Natural killer cell treated with Interleukin-12 subunit alpha and Interleukin-12 subunit beta and Interleukin-15 and Interleukin-18, amount 100 ng/mL, for 72 hours (primary cell): Measurements from ENCODE around the gene B3GALT6. TPM values are rescaled to one million over a fixed set of nuclear protein-coding genes. Genes with fewer than 3 reads are reported as not detected.

Source experiments
- ATAC-seq, 2 donors: fragments of 150-1000 bp; cut with Tn5 transposase in 1 of 2; sonication (Bioruptor Pico), chemical (Tn5 transposase) in 1 of 2; 2 replicates each; pipeline ENCODE4 v1.10.0; 2021
- DNase-seq: peaks from one replicate; pipeline ENCODE4 v3.0.0; 2022; ENCODE audit warnings: low spot score
- H3K27ac Mint-ChIP-seq, 2 donors: 1 replicate in 1 of 2; 2 replicates in 1 of 2; pipeline ENCODE4 v1.8.0; 2022; ENCODE audit warnings: mixed read lengths in 2 of 2, mild to moderate bottlenecking in 1 of 2, moderate library complexity in 1 of 2
- H3K27me3 Mint-ChIP-seq, 2 donors: 1 replicate in 1 of 2; 2 replicates in 1 of 2; pipeline ENCODE4 v1.8.0; 2022; ENCODE audit warnings: mixed read lengths in 2 of 2
- H3K36me3 Mint-ChIP-seq: one replicate; pipeline ENCODE4 v1.8.0; 2022; ENCODE audit warnings: mixed read lengths
- H3K4me1 Mint-ChIP-seq, 2 donors: 1 replicate in 1 of 2; 2 replicates in 1 of 2; pipeline ENCODE4 v1.8.0; 2022; ENCODE audit warnings: low read depth in 2 of 2, mixed read lengths in 2 of 2, mild to moderate bottlenecking in 1 of 2
- H3K4me3 Mint-ChIP-seq: one replicate; pipeline ENCODE4 v1.8.0; 2022; ENCODE audit warnings: mixed read lengths
- H3K9me3 Mint-ChIP-seq: 2 replicates; pipeline ENCODE4 v1.8.0; 2022; ENCODE audit warnings: mixed read lengths
- total RNA-seq, 2 donors: library from RNA; stranded (reverse); gene quantifications; one replicate each; pipeline ENCODE4 v1.2.3, GENCODE V29; 2022

Gene B3GALT6
- total RNA-seq, 2 donors from 2014 or later, result 23.8 to 28.1 TPM

- peak; percentile 79 for DNase-seq
- no peaks in the 10 kb centered on the region for H3K36me3 Mint-ChIP-seq
- no peaks in the 10 kb centered on the region for H3K27me3 Mint-ChIP-seq
- peak overlapping the region; percentile 62 for H3K4me3 Mint-ChIP-seq
- peak in 1 of 2 donors; percentile 57 for ATAC-seq
- no peaks in the 10 kb centered on the region for H3K9me3 Mint-ChIP-seq
- H3K27ac Mint-ChIP-seq, result peak overlapping the region; percentile 73 to 97
- peaks cover 34 to 37% of the 10 kb centered on the region in 2 donors for H3K4me1 Mint-ChIP-seq
Observed at GRCh38 chr1:1216770-1217620, 15.0 kb upstream of the B3GALT6 start.

- ATAC-seq, result no peak
Observed at GRCh38 chr1:1217621-1218523, 14.2 kb upstream of the B3GALT6 start.

GRCh38 chr1:1218524-1219200 lies 13.4 kb upstream of the B3GALT6 start:
- peaks cover 42 to 48% of the 10 kb centered on the region in 2 donors for H3K4me1 Mint-ChIP-seq
- DNase-seq (no peak), ATAC-seq (no peak)
- peak overlapping the region; percentile 33 to 46 for H3K27ac Mint-ChIP-seq
- H3K9me3 Mint-ChIP-seq, result no peaks in the 10 kb centered on the region
- H3K4me3 Mint-ChIP-seq, result no peak overlapping the region
- H3K36me3 Mint-ChIP-seq, result peaks cover 8% of the 10 kb centered on the region
- H3K27me3 Mint-ChIP-seq, result no peaks in the 10 kb centered on the region

More at GRCh38 chr1:1217621-1218523, 14.2 kb upstream of the B3GALT6 start:
- Mint-ChIP-seq H3K27ac (peak overlapping the region in 1 of 2 donors; percentile 97), H3K36me3 (peaks cover 3% of the 10 kb centered on the region), H3K27me3 (no peaks in the 10 kb centered on the region), H3K9me3 (no peaks in the 10 kb centered on the region), H3K4me3 (no peak overlapping the region), H3K4me1 (peaks cover 37 to 43% of the 10 kb centered on the region in 2 donors)
- no peak for DNase-seq

GRCh38 chr1:1219341-1219740 lies 12.7 kb upstream of the B3GALT6 start:
- no peak overlapping the region for H3K4me3 Mint-ChIP-seq
- peaks cover 39 to 46% of the 10 kb centered on the region in 2 donors for H3K4me1 Mint-ChIP-seq
- peak overlapping the region; percentile 46 to 85 for H3K27ac Mint-ChIP-seq
- peak in 1 of 2 donors; percentile 41 for ATAC-seq
- no peak for DNase-seq
- H3K9me3 Mint-ChIP-seq, result no peaks in the 10 kb centered on the region
- peaks cover 8% of the 10 kb centered on the region for H3K36me3 Mint-ChIP-seq
- no peaks in the 10 kb centered on the region for H3K27me3 Mint-ChIP-seq

GRCh38 chr1:1220197-1220596 lies 11.8 kb upstream of the B3GALT6 start:
- H3K27me3 Mint-ChIP-seq, result no peaks in the 10 kb centered on the region
- no peaks in the 10 kb centered on the region for H3K9me3 Mint-ChIP-seq
- H3K36me3 Mint-ChIP-seq, result peaks cover 12% of the 10 kb centered on the region
- H3K4me1 Mint-ChIP-seq, result peaks cover 31 to 44% of the 10 kb centered on the region in 2 donors
- no peak for DNase-seq
- ATAC-seq, result no peak
- peak overlapping the region; percentile 46 to 85 for H3K27ac Mint-ChIP-seq
- H3K4me3 Mint-ChIP-seq, result no peak overlapping the region

GRCh38 chr1:1221887-1222574 lies 10.0 kb upstream of the B3GALT6 start:
- H3K27me3 Mint-ChIP-seq, result no peaks in the 10 kb centered on the region
- H3K4me3 Mint-ChIP-seq, result peak overlapping the region; percentile 53
- DNase-seq (no peak), ATAC-seq (peak; percentile 14 to 51)
- peaks cover 31 to 45% of the 10 kb centered on the region in 2 donors for H3K4me1 Mint-ChIP-seq
- H3K27ac Mint-ChIP-seq, result peak overlapping the region; percentile 68 to 88
- no peaks in the 10 kb centered on the region for H3K9me3 Mint-ChIP-seq
- H3K36me3 Mint-ChIP-seq, result peaks cover 17% of the 10 kb centered on the region

GRCh38 chr1:1222575-1223225 lies 9.3 kb upstream of the B3GALT6 start:
- no peak for DNase-seq

GRCh38 chr1:1223321-1223720 lies 8.7 kb upstream of the B3GALT6 start:
- Mint-ChIP-seq H3K4me1 (peaks cover 31 to 45% of the 10 kb centered on the region in 2 donors), H3K27ac (peak overlapping the region; percentile 68 to 88), H3K9me3 (no peaks in the 10 kb centered on the region), H3K36me3 (peaks cover 17% of the 10 kb centered on the region), H3K27me3 (no peaks in the 10 kb centered on the region), H3K4me3 (peak overlapping the region; percentile 66)
- no peak for ATAC-seq
- DNase-seq, result no peak

More at GRCh38 chr1:1222575-1223225, 9.3 kb upstream of the B3GALT6 start:
- peaks cover 17% of the 10 kb centered on the region for H3K36me3 Mint-ChIP-seq
- peak overlapping the region; percentile 68 to 88 for H3K27ac Mint-ChIP-seq
- no peaks in the 10 kb centered on the region for H3K9me3 Mint-ChIP-seq
- H3K27me3 Mint-ChIP-seq, result no peaks in the 10 kb centered on the region
- H3K4me3 Mint-ChIP-seq, result peak overlapping the region; percentile 66
- H3K4me1 Mint-ChIP-seq, result peaks cover 31 to 45% of the 10 kb centered on the region in 2 donors
- peak; percentile 44 to 78 for ATAC-seq

GRCh38 chr1:1223891-1224290 lies 8.1 kb upstream of the B3GALT6 start:
- H3K27ac Mint-ChIP-seq, result no peak overlapping the region
- no peak for DNase-seq
- ATAC-seq, result no peak
- peaks cover 17% of the 10 kb centered on the region for H3K36me3 Mint-ChIP-seq
- H3K9me3 Mint-ChIP-seq, result no peaks in the 10 kb centered on the region
- no peak overlapping the region for H3K4me3 Mint-ChIP-seq
- H3K27me3 Mint-ChIP-seq, result no peaks in the 10 kb centered on the region
- peaks cover 31 to 45% of the 10 kb centered on the region in 2 donors for H3K4me1 Mint-ChIP-seq

GRCh38 chr1:1225238-1225845 lies 6.7 kb upstream of the B3GALT6 start:
- H3K27ac Mint-ChIP-seq, result no peak overlapping the region
- H3K27me3 Mint-ChIP-seq, result no peaks in the 10 kb centered on the region
- H3K36me3 Mint-ChIP-seq, result peaks cover 22% of the 10 kb centered on the region
- DNase-seq, result no peak
- ATAC-seq, result no peak
- no peaks in the 10 kb centered on the region for H3K9me3 Mint-ChIP-seq
- H3K4me1 Mint-ChIP-seq, result peaks cover 35 to 48% of the 10 kb centered on the region in 2 donors
- no peak overlapping the region for H3K4me3 Mint-ChIP-seq

GRCh38 chr1:1225913-1226312 lies 6.1 kb upstream of the B3GALT6 start:
- peaks cover 26% of the 10 kb centered on the region for H3K36me3 Mint-ChIP-seq
- DNase-seq (no peak), ATAC-seq (no peak)
- no peak overlapping the region for H3K27ac Mint-ChIP-seq
- H3K4me3 Mint-ChIP-seq, result no peak overlapping the region
- no peaks in the 10 kb centered on the region for H3K9me3 Mint-ChIP-seq
- H3K27me3 Mint-ChIP-seq, result no peaks in the 10 kb centered on the region
- peaks cover 34 to 46% of the 10 kb centered on the region in 2 donors for H3K4me1 Mint-ChIP-seq
